GM18867 (cell line): ENCODE data around the gene ST3GAL2.
A peak's percentile ranks its signal among the peaks of the same experiment; 100 is the strongest.

ENCODE experiments used
- ATAC-seq: cut with Tn5 transposase; IDR thresholded peaks from one replicate; pipeline ENCODE4 v1.9.1; 2021; ENCODE audit warnings: mild to moderate bottlenecking, moderate library complexity; ENCODE audit not compliant: unreplicated experiment

Gene ST3GAL2

GRCh38 chr16:70438969-70439862 is at the start of gene ST3GAL2:
TSS of gene ST3GAL2 (minus strand) at chr16:70439100. CDS start at chr16:70398530, 40,570 bp downstream.
- peak; percentile 83 for ATAC-seq

- ATAC-seq: no peak
Measured at GRCh38 chr16:70484867-70485266, 46.0 kb upstream of the ST3GAL2 start.

GRCh38 chr16:70483426-70483825 is 44.5 kb upstream of the ST3GAL2 start:
- ATAC-seq: no peak

- no peak for ATAC-seq
Measured at GRCh38 chr16:70482624-70483023, 43.7 kb upstream of the ST3GAL2 start.

GRCh38 chr16:70481929-70482536 is 43.1 kb upstream of the ST3GAL2 start:
- ATAC-seq: no peak

- no peak for ATAC-seq
Measured at GRCh38 chr16:70480127-70481105, 41.5 kb upstream of the ST3GAL2 start.

- ATAC-seq: no peak
Measured at GRCh38 chr16:70478912-70479341, 40.0 kb upstream of the ST3GAL2 start.

GRCh38 chr16:70478169-70478568 is 39.3 kb upstream of the ST3GAL2 start:
- no peak for ATAC-seq

- peak; percentile 77 for ATAC-seq
Measured at GRCh38 chr16:70476272-70477020, 37.5 kb upstream of the ST3GAL2 start.

GRCh38 chr16:70475054-70475871 is 36.4 kb upstream of the ST3GAL2 start:
- no peak for ATAC-seq

- ATAC-seq: no peak
Measured at GRCh38 chr16:70474320-70475053, 35.6 kb upstream of the ST3GAL2 start.

- ATAC-seq: no peak
Measured at GRCh38 chr16:70473446-70474319, 34.8 kb upstream of the ST3GAL2 start.

GRCh38 chr16:70472786-70473433 is 34.0 kb upstream of the ST3GAL2 start:
- ATAC-seq: no peak

- ATAC-seq: no peak
Measured at GRCh38 chr16:70470927-70471341, 32.0 kb upstream of the ST3GAL2 start.

- ATAC-seq: no peak
Measured at GRCh38 chr16:70470141-70470926, 31.4 kb upstream of the ST3GAL2 start.

GRCh38 chr16:70468776-70469525 is 30.1 kb upstream of the ST3GAL2 start:
- ATAC-seq: no peak
